ENCODE results near the gene SYNJ2. TPM values are rescaled to one million over a fixed set of nuclear protein-coding genes. Genes with fewer than 3 reads are reported as not detected.

The SYNJ2 gene
- total RNA-seq, 2 experiments from 2014 or later: 34.6 to 38.0 TPM

DNA sequence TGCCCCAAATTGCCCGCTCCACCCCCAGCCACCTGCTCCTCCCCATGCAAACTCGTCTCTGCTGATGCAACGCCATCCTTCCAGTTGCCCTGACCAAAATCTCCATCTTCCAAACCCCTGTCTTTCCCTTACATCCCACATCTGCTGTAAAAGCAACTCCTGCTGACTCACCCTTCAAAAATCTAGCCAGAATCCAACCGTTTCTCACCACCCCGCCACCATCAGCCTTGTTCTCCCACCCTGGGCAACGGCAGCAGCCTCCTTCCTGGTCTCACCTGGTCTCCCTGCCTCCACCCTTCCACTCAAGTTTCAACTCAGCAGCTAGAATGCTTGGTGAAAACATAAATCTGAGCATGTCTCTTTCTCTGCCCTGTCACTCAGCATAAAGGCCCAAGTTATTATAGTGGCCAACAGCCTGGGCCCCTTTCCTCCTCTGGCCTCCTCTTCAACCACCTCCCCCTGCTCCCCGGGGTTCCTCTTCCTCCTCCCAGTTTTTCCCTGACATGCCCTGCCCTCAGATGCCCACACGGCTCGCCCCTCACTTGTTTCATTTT lies 7.2 kb upstream of the SYNJ2 start:
- TF ChIP-seq, protein P1, sequence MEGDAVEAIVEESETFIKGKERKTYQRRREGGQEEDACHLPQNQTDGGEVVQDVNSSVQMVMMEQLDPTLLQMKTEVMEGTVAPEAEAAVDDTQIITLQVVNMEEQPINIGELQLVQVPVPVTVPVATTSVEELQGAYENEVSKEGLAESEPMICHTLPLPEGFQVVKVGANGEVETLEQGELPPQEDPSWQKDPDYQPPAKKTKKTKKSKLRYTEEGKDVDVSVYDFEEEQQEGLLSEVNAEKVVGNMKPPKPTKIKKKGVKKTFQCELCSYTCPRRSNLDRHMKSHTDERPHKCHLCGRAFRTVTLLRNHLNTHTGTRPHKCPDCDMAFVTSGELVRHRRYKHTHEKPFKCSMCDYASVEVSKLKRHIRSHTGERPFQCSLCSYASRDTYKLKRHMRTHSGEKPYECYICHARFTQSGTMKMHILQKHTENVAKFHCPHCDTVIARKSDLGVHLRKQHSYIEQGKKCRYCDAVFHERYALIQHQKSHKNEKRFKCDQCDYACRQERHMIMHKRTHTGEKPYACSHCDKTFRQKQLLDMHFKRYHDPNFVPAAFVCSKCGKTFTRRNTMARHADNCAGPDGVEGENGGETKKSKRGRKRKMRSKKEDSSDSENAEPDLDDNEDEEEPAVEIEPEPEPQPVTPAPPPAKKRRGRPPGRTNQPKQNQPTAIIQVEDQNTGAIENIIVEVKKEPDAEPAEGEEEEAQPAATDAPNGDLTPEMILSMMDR (IDR thresholded peaks at IDR 0.05): no peak
- Mint-ChIP-seq H3K36me3 (ENCODE audit: low read depth) (no peaks in the 10 kb centered on the region), H3K4me3 (no peak overlapping the region), H3K27ac (no peak overlapping the region), H3K9me3 (no peaks in the 10 kb centered on the region), H3K27me3 (no peaks in the 10 kb centered on the region), H3K4me1 (ENCODE audit: low read depth) (peaks cover under 1% of the 10 kb centered on the region)
- DNase-seq: no peak
- Histone ChIP-seq H3K27me3 (ENCODE audit: control insufficient read depth in 1 of 2, insufficient read depth in 2 of 2, low read length in 2 of 2) (no peaks in the 10 kb centered on the region), H3K36me3 (ENCODE audit: insufficient read depth, low read length) (no peaks in the 10 kb centered on the region), H3K4me3 (ENCODE audit: low read length) (no peak overlapping the region), H3K4me1 (ENCODE audit: insufficient read depth, low read length) (peaks cover 2% of the 10 kb centered on the region), H3K9me3 (ENCODE audit: control insufficient read depth in 1 of 2, insufficient read depth in 1 of 2, low read length in 2 of 2) (no peaks in the 10 kb centered on the region), H3K27ac (ENCODE audit: low read depth in 1 of 2, low read length in 2 of 2) (no peak overlapping the region)
- CTCF ChIA-PET: no interaction called here
- intact Hi-C loops (cut with DNase I, micrococcal nuclease): no loop called here
- POLR2A ChIA-PET: no interaction called here
- no peak for ATAC-seq (ENCODE audit: poor library complexity)

DNA sequence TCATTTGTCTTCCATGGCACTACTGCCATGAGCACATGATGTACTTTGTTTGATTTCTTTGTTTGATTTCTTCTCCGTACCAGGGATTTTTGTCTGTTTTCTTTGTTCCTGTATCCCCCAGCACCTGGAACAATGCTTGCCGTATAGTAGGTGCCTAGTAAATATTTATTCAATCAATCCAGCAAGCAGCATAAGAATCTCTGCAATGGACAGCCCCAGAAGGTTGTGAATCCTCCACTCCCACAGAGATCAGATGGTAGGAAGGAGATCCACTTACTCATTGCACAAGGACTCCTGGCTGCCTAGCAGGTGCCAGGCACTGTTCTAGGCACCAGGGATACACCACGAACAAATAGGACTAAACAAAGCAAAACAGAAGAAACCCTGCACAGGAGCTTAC lies 6.7 kb upstream of the SYNJ2 start:
- H3K27ac Mint-ChIP-seq: no peak overlapping the region
- ChIA-PET POLR2A (no interaction called here), CTCF (no interaction called here)
- H3K4me3 Mint-ChIP-seq: no peak overlapping the region
- peaks cover 6% of the 10 kb centered on the region for H3K4me1 Mint-ChIP-seq (ENCODE audit: low read depth)
- ATAC-seq (ENCODE audit: poor library complexity) (no peak), DNase-seq (no peak)
- intact Hi-C loops (cut with DNase I, micrococcal nuclease): no loop called here
- Histone ChIP-seq H3K36me3 (ENCODE audit: insufficient read depth, low read length) (no peaks in the 10 kb centered on the region), H3K27me3 (ENCODE audit: control insufficient read depth in 1 of 2, insufficient read depth in 2 of 2, low read length in 2 of 2) (no peaks in the 10 kb centered on the region), H3K9me3 (ENCODE audit: control insufficient read depth in 1 of 2, insufficient read depth in 1 of 2, low read length in 2 of 2) (no peaks in the 10 kb centered on the region), H3K4me3 (ENCODE audit: low read length) (no peak overlapping the region), H3K4me1 (ENCODE audit: insufficient read depth, low read length) (peaks cover 6% of the 10 kb centered on the region), H3K27ac (ENCODE audit: low read depth in 1 of 2, low read length in 2 of 2) (no peak overlapping the region)
- H3K36me3 Mint-ChIP-seq (ENCODE audit: low read depth): no peaks in the 10 kb centered on the region
- H3K27me3 Mint-ChIP-seq: no peaks in the 10 kb centered on the region
- TF ChIP-seq, protein P1 (IDR thresholded peaks at IDR 0.05): no peak
- H3K9me3 Mint-ChIP-seq: no peaks in the 10 kb centered on the region

DNA sequence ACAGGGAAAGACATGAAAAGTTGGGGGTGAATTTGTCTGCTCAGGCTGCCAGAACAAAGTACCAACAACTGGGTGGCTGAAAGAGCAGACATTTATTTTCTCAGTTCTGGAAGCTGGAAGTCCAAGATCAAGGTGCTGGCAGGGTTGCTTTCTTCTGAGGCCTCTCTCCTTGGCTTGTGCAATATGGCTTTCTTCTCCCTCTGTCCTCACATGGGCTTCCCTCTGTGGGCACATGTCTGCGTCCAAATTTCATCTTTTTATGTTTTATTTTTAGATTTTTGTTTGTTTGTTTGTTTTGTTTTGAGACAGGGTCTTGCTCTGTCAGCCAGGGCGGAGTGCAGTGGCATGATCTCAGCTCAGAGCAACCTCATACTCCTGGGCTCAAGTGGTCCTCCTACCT lies 6.2 kb upstream of the SYNJ2 start:
- H3K9me3 ChIP-seq (ENCODE audit: control insufficient read depth in 1 of 2, insufficient read depth in 1 of 2, low read length in 2 of 2): no peaks in the 10 kb centered on the region
- Mint-ChIP-seq H3K4me3 (no peak overlapping the region), H3K36me3 (ENCODE audit: low read depth) (no peaks in the 10 kb centered on the region), H3K4me1 (ENCODE audit: low read depth) (peaks cover 11% of the 10 kb centered on the region), H3K27me3 (no peaks in the 10 kb centered on the region), H3K9me3 (no peaks in the 10 kb centered on the region), H3K27ac (no peak overlapping the region)
- DNase-seq (no peak), ATAC-seq (ENCODE audit: poor library complexity) (no peak)
- TF ChIP-seq, protein P1 (IDR thresholded peaks at IDR 0.05): no peak
- no peaks in the 10 kb centered on the region for H3K27me3 ChIP-seq (ENCODE audit: control insufficient read depth in 1 of 2, insufficient read depth in 2 of 2, low read length in 2 of 2)
- peaks cover 9% of the 10 kb centered on the region for H3K4me1 ChIP-seq (ENCODE audit: insufficient read depth, low read length)
- intact Hi-C loops (cut with DNase I, micrococcal nuclease): no loop called here
- CTCF ChIA-PET: no interaction called here
- no peak overlapping the region for H3K4me3 ChIP-seq (ENCODE audit: low read length)
- POLR2A ChIA-PET: no interaction called here
- no peak overlapping the region for H3K27ac ChIP-seq (ENCODE audit: low read depth in 1 of 2, low read length in 2 of 2)
- no peaks in the 10 kb centered on the region for H3K36me3 ChIP-seq (ENCODE audit: insufficient read depth, low read length)

Data from CD4-positive, alpha-beta T cell (primary cell).